K562 (cell line): ENCODE measurements around the gene SSU72. TPM values are rescaled to one million over a fixed set of nuclear protein-coding genes. Genes with fewer than 3 reads are reported as not detected.

Experiments used
- BRD4 ChIP-seq: fragments of 200-600 bp; sonication (generic); IDR thresholded peaks from 2 replicates; pipeline ENCODE4 v1.6.1; 2017; ENCODE audit warnings: inconsistent platforms
- ETV6 ChIP-seq, 3 experiments: fragments of 150-350 bp in 1 of 3; sonication (generic) in 1 of 3; formaldehyde crosslinking in 1 of 3; IDR thresholded peaks; 2 replicates each; pipeline versions ENCODE4 v1.6.1 to v1.8.0; 2014 to 2022; ENCODE audit warnings: borderline replicate concordance in 2 of 3, low read depth in 2 of 3, antibody characterized with exemption in 1 of 3, low read length in 1 of 3, mild to moderate bottlenecking in 1 of 3, missing genetic modification reagents in 1 of 3
- SIN3B ChIP-seq: fragments of 450-650 bp; IDR thresholded peaks from 2 replicates; pipeline ENCODE4 v1.6.1; 2017; ENCODE audit warnings: low read depth, mild to moderate bottlenecking, moderate library complexity
- ZFPM2 ChIP-seq: fragments of 250-450 bp; sonication (Bioruptor Pico); IDR thresholded peaks from 2 replicates; pipeline ENCODE4 v1.5.1; 2022; ENCODE audit warnings: mild to moderate bottlenecking
- ZNF24 ChIP-seq: fragments of 450-650 bp; IDR thresholded peaks from 2 replicates; pipeline ENCODE4 v1.6.1; 2016
- ZNF507 ChIP-seq: conservative IDR thresholded peaks from 2 replicates; pipeline ENCODE4 v1.6.1; 2017; ENCODE audit warnings: missing genetic modification characterization, missing compliant biosample characterization
- polyA plus RNA-seq, 8 experiments: library from polyadenylated mRNA; depleted of rRNA in 4 of 8; stranded (reverse) in 5 of 8; unstranded in 3 of 8; fragments of >200 nt; fragmentation: Nextera tagmentation in 2 of 8; fragmentation: Illumina TruSeq in 1 of 8; extraction: Ambion mirVana in 2 of 8; extraction: Trizol in 1 of 8; gene quantifications; 2 replicates each; pipeline versions ENCODE4 v1.2.1 to v1.2.3, GENCODE V29; 2011 to 2014; ENCODE audit warnings: inconsistent platforms in 1 of 8, missing spikeins in 1 of 8
- total RNA-seq, 7 experiments: library from RNA; depleted of rRNA in 6 of 7; stranded (reverse); fragments of >200 nt in 6 of 7; fragmentation: Illumina TruSeq in 2 of 7; extraction: Trizol in 2 of 7; gene quantifications; 2 replicates each; pipeline versions ENCODE4 v1.2.1 to v1.2.3, GENCODE V29; 2011 to 2021; ENCODE audit warnings: low replicate concordance in 1 of 7
- TF ChIP-seq, protein P1 (sequence below): fragments of 250-450 bp; sonication (Bioruptor Pico); IDR thresholded peaks from 2 replicates; pipeline ENCODE4 v1.9.0; 2021; ENCODE audit warnings: mild to moderate bottlenecking, inconsistent platforms
- TF ChIP-seq, protein P2 (sequence below): fragments of 250-450 bp; sonication (Bioruptor Pico); IDR thresholded peaks from 2 replicates; pipeline ENCODE4 v1.4.0; 2020; ENCODE audit warnings: mild to moderate bottlenecking, moderate library complexity

Gene SSU72
- total and polyA plus RNA-seq, 9 of the 15 experiments (the other 6 are each of a cell fraction or from before 2014, with no cell fraction given): 70.8 to 201 (median 94.6) TPM

DNA sequence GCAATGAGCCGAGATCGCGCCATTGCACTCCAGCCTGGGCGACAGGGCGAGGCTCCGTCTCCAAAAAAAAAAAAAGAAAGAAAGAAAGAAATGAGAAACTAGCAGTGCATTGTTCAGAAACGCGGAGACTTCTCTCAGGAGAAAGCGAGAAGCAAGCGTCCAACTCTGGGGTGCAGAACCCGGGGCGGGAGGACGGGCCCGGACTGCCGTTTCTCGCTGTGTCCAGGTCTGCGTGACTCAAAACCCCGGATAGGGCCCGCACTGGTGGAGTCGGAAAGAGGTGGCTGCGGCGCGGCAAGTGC is 40.2 kb upstream of the SSU72 start (continued):
- no peak for TF ChIP-seq ETV6 (IDR thresholded peaks at IDR 0.05; ENCODE audit: borderline replicate concordance in 1 of 2, low read depth in 2 of 2, low read length in 1 of 2)
- peak; percentile 57; the same call in 1 of the 2 replicates for TF ChIP-seq ETV6 (CRISPR knock-in tag; IDR thresholded peaks at IDR 0.05; ENCODE audit: borderline replicate concordance)
- TF ChIP-seq SIN3B: no peak
- TF ChIP-seq ZNF507 (tag): no peak
- TF ChIP-seq BRD4: no peak
- TF ChIP-seq ZNF24: no peak
- no peak for TF ChIP-seq ZFPM2 (CRISPR knock-in tag)
- TF ChIP-seq, protein P1, sequence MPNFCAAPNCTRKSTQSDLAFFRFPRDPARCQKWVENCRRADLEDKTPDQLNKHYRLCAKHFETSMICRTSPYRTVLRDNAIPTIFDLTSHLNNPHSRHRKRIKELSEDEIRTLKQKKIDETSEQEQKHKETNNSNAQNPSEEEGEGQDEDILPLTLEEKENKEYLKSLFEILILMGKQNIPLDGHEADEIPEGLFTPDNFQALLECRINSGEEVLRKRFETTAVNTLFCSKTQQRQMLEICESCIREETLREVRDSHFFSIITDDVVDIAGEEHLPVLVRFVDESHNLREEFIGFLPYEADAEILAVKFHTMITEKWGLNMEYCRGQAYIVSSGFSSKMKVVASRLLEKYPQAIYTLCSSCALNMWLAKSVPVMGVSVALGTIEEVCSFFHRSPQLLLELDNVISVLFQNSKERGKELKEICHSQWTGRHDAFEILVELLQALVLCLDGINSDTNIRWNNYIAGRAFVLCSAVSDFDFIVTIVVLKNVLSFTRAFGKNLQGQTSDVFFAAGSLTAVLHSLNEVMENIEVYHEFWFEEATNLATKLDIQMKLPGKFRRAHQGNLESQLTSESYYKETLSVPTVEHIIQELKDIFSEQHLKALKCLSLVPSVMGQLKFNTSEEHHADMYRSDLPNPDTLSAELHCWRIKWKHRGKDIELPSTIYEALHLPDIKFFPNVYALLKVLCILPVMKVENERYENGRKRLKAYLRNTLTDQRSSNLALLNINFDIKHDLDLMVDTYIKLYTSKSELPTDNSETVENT (CRISPR knock-in tag): peak; percentile 55; the same call in 1 of the 2 replicates
- TF ChIP-seq, protein P2, sequence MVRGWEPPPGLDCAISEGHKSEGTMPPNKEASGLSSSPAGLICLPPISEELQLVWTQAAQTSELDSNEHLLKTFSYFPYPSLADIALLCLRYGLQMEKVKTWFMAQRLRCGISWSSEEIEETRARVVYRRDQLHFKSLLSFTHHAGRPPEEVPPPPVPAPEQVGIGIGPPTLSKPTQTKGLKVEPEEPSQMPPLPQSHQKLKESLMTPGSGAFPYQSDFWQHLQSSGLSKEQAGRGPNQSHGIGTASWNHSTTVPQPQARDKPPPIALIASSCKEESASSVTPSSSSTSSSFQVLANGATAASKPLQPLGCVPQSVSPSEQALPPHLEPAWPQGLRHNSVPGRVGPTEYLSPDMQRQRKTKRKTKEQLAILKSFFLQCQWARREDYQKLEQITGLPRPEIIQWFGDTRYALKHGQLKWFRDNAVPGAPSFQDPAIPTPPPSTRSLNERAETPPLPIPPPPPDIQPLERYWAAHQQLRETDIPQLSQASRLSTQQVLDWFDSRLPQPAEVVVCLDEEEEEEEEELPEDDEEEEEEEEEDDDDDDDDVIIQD (CRISPR knock-in tag): no peak
